GM21367 (cell line): ENCODE measurements around the gene GPR31.

Experiments
- ATAC-seq: cut with Tn5 transposase; IDR thresholded peaks from one replicate; pipeline ENCODE4 v1.9.1; 2021; ENCODE audit not compliant: unreplicated experiment

GPR31 gene

DNA sequence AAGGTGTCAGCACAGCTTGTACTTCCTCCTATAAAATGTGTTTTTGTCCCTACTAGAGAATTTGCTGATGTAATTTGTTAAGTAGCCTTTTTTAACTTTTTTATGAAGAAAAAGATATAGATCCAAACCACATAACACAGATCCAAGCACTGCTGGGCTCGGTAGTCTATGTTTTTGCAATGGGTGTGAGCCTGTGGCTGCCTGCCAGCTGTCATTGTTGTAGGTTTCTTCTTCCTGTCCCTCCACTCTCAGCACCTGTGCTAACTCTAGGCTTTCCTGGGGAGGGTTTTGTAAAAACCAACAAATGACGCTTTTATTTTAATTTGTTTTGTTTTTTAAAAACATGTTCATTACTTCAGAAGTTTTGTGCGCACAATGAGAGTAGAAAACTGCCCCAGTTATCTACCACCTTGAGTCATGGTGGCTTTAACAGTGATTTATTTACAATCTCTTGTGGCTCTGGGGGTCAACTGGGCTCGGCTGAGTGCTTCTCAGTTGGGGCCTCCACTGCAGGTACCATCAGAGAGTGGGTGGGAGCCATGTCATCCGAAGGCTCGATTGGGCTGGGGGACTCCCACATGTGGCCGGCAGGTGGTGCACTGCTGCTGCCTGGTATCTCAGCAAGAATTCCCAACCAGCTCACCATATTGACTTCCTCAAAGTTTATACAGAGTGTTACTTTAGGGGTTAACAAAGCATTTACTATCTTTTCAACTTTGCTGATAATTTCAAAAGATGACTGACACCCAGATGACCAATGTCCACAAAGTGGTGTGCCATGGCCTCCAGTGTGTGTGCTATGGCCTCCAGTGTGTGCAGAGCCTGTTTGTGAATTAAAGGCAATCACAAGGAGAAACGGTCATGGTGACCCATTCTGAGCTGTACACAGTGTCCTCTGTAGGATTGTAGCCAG, 37.9 kb downstream of the GPR31 start:
- ATAC-seq, result no peak

DNA sequence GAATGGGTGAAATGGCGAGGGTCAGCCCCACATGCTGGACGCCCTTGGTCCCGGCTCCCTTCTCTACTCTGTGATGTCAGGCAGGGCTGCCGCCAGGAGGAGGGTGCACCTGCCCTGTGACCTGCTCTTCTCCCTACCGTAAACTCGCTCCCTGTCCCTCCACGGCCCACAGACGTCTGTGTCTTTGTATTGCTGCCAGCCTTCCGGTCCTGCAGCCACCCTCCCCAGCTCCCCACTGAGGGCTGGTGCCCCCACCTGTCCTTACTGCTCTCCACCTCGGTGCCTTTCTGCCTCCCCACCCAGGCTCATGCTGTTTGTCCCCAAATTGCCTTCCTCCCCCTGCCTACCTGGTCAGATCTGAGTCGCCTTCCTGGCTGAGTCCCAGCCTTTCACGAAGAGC, 38.9 kb downstream of the GPR31 start:
- ATAC-seq, result no peak

DNA sequence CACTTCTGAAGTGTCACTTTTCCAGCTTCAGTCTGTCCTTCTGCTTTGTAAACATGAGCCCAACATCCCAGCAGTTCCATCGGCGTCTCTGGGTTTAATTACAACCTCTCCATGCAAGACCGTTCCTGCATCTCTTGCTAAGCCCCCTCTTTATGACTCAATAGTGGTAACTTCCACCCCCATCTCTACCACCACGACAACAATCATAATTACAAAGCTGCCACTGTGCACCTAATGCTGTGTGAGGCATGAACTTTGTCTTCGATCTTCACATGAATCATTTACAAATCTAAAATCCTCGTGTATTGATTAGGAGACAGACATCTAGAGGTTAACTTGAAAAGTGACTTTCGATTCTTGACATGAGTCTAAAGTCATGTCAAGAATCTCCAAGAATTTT, 39.8 kb downstream of the GPR31 start:
- no peak for ATAC-seq

DNA sequence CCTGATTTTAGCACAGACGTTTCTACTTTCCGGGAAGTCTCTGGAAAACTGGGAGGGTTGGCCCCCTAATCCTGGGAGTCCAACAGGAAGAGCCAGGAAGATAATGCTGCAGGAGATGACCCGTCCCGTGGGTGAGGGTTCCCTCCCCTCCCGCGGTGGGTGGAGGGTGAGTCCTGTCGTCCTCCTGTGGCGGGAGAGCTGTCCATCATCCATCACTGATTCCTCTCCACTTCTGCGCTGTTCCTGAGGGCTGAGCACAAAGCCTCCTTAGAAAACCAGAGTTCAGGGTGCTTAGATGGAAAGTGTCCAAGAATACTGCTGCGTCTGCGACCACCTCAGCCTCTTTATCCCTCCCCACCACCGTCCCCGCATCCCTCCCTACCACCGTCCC, 40.9 kb downstream of the GPR31 start:
- no peak for ATAC-seq

- no peak for ATAC-seq
These were observed 41.5 kb downstream of the GPR31 start for GRCh38 chr6:167116109-167116837.

- ATAC-seq, result no peak
These were observed 42.7 kb downstream of the GPR31 start for GRCh38 chr6:167115054-167115453.

GRCh38 chr6:167113935-167114910, 43.6 kb downstream of the GPR31 start:
- ATAC-seq, result peak; percentile 82

GRCh38 chr6:167113047-167113754, 44.6 kb downstream of the GPR31 start:
- ATAC-seq, result peak; percentile 52

GRCh38 chr6:167112421-167112820, 45.4 kb downstream of the GPR31 start:
- no peak for ATAC-seq

- ATAC-seq, result no peak
These were observed 46.2 kb downstream of the GPR31 start for GRCh38 chr6:167111597-167111996.

DNA sequence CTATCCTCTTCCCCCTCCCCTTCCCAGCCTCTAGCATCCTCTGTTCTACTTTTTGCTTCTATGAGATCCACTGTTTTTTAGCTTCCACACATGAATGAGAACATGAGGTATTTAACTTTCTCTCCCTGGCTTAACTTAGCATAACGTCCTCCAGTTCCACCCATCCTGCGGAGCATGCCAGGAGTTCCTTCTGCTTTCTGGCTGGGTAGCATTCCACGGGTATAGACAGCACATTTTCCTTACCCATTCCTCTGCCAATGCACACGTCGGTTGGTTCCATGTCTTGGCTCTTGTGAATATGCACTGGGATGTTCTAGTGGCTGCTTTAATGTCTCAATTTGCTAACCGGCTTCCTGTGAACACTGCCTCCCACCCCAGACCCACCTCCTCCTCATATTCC, 48.1 kb downstream of the GPR31 start:
- no peak for ATAC-seq

- ATAC-seq, result no peak
These were observed 49.5 kb downstream of the GPR31 start for GRCh38 chr6:167108278-167108677.

DNA sequence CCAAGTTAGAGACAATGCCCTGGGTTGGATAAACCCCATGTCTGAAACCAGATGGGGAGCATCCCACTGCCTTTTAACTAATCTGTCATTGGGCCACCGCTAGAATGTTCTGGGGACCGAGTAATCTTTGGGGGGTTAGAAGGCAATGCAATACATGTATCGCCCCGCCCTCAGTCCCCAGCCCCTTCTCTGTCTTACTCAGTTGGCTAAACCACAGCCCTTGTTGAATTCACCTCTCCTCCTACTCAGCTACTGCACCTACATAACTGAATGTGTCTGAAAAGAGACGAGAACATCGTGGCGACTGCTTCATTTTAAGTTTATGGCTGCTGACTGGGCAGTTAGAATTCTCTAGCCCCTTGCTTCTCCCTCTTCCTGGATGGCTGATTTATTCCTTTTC, 50.0 kb downstream of the GPR31 start:
- no peak for ATAC-seq

- no peak for ATAC-seq
These were observed 51.4 kb downstream of the GPR31 start for GRCh38 chr6:167106406-167106805.
